Peyer's patch (tissue), 4 donors: ENCODE data around the gene RIF1.

ENCODE experiments used
- CTCF ChIP-seq, 6 experiments: fragments of 450-650 bp in 4 of 6; fragments of 200-600 bp in 2 of 6; sonication (generic) in 1 of 6; IDR thresholded peaks; one replicate each; pipeline ENCODE4 v1.5.1; 2017 to 2019; ENCODE audit warnings: antibody characterized with exemption in 6 of 6, mild to moderate bottlenecking in 3 of 6, moderate library complexity in 1 of 6
- POLR2A ChIP-seq, 2 donors: fragments of 450-650 bp; IDR thresholded peaks; one replicate each; pipeline ENCODE4 v1.5.1; 2017; ENCODE audit warnings: antibody characterized with exemption in 2 of 2, mild to moderate bottlenecking in 2 of 2, moderate library complexity in 2 of 2

GRCh38 chr2:151408788-151409600 is 708 bp upstream of the RIF1 start:
- no peak for TF ChIP-seq POLR2A (IDR thresholded peaks at IDR 0.05)
- no peak for TF ChIP-seq CTCF (IDR thresholded peaks at IDR 0.05)
